GM18909 (cell line): ENCODE measurements around the gene PRLHR.
"Not testable (repeated sequence)": the region's sequence is repeated elsewhere in the genome, so short reads cannot be mapped to it uniquely, and the experiment has no call there.

Experiments used
- ATAC-seq: cut with Tn5 transposase; IDR thresholded peaks from one replicate; pipeline ENCODE4 v1.9.1; 2021; ENCODE audit warnings: mild to moderate bottlenecking; ENCODE audit not compliant: unreplicated experiment, poor library complexity

Gene PRLHR

DNA sequence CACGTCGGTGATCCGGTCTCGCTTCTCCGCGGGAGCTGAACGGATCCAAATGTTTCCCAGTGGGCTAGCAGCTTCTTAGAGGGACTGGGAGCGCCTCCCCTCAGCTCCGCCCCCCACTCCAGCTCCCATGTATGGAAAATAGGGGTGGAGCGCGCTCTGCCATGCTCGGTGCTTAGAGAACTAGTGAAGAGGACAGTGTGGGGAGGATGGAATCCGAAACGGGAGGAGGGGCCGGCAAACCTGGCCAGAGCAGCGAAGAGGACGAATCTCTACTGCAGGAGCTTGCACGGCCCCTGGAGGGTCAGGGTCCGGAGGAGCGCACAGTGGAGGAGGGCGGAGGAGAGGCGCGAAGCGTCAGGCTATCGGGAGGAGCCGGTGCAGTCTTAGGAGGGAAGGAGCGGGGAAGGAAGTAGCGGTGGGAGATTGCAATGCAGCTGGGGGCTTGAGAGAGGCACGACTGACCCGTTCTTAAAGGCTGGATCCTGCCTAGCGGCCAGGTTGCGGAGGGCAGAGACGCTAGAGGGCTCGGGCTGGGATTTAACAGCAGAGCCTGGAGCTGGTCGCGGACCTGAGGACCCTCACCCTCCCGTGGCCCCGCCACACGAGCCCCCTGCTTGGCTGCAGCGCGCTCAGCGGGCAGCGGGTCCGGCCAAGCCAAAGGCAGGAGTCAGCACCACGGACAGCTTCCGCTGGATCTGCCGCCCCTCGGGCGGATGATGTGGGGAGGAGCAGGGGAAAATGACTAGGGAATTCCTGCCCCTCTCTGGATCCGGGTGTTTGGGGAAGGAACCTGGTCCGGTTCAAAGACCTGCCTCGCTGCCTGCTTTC, at the start of gene PRLHR:
PRLHR (minus strand) TSS at position 51 of the 828 bp plus-strand sequence. CDS start 404 bp downstream, outside the sequence.
- no peak for ATAC-seq

DNA sequence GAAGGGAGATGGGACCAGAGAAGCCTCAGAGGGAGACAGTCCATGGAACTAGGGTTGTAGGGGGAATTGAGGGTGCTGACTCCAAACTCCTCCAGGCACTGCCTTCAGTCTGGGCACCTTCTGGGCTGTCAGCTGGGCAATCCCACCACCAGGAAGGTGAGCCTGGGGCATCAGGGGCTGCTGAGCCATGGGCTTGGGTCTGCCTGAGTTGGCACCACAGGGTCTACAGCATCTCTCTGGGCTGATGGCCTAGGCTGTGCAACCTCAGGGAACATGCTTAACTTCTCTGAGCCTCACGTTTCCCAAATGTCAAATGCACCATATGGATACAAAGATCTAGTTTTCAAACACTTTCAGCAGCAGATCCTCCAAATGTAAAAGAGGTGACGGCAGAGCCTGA, 46.8 kb upstream of the PRLHR start:
- no peak for ATAC-seq

DNA sequence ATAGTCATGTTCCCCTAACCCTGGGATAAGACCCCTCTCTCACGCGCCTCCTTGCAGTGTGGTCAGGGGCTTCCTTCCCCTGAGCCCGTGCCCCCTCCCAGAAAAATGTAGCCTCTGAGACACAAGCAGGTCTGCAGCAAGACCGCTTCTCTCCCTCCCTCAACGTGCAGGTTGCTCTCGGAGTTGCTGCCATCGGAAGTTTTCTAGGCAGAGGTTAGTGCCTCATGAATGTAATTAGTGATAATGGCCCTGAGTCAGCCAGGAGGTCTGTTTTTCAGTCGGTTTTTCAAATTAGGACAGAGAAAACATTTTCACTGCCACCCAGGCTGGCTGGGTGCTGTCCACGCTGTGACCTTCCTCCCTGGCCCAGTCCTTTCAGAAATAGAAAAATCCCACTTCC, 43.2 kb upstream of the PRLHR start:
- no peak for ATAC-seq

DNA sequence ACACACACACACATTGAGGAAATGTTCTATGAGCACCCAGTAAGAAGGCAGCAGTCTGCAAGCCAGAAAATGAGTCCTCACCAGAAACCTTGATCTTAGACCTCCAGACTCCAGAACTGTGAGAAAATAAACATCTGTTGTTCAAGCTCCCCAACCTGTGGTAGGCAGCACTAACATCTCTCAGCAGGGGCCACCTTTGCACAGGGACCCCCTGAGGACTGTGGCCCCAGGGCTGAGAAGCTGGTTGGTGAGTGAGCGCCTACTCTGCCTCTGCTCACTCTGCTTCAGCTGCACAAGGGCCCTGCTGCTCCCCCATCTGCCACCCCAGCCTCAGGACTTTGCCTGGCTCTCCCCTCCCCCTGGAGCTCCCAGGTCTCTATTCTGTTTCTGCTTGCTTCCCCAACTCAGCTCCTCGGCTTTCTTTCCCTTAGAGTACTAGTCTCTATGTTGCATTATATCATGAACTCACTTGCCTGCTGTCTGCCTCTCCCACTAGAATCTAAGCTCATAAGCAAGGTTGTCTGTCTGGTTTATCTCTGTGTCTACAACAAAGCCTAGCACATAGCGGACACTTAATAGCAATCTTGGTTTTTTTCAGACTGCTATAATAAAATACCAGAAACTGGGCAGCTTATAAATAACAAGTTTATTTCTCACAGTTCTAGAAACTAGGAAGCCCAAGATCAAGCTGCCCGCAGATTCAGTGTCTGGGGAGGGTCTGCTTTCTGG, 40.4 kb upstream of the PRLHR start:
- ATAC-seq: no peak

DNA sequence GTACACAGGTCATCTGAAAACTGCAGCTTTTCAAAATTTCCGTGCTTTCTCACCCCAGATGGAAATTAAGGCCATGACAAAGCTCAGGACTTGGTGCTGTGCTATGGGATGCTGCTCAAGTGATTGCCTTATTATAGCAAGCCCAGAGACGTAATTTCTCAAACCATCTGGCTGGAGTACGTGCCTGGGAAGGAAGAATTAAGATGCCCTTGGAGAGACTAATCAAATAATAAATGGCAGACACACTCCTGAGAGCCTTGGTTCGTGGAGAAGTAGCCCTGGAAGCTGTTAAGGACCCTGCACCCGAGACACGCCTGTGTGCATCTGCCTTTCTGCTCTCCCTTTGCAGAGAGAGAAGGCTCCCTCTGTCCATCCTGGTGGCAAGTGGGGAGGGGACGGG, 38.3 kb upstream of the PRLHR start:
- no peak for ATAC-seq

DNA sequence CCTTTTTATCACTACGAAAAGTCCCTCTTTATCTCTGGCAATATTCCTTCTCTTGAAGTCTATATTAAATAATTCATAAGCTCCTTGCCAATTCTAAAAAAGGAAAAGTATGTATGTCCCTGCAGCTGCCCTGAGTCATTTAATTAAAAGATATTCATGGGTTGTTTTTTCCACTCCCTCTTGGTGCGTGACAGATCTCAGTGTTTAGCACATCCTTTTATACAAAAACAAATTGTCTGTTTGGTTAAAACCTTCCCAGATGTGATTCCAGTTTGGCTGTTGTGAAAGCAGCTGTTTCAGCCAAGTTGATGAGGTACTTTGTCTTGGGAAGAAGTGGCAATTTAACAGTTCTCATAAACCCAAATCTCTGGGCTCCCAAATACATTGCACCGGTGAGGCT, 33.8 kb upstream of the PRLHR start:
- no peak for ATAC-seq

DNA sequence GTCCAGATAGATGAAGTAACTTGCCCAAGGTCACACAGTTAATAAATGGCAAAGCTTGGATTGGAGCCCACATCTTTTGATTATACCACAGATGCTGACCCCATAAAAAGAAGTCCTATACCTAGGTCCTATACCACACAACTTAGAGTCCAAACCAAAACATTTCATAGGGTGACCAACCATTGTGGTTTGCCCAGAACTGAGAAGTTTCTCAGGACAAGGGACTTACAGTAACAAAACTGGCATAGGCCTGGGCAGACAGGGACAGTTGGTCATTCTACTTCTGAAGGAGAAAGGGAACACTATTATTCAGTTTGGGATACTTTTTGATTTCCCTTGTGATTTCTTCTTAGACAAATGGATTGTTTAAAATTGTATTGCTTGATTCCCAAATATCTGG, 32.9 kb upstream of the PRLHR start:
- no peak for ATAC-seq

DNA sequence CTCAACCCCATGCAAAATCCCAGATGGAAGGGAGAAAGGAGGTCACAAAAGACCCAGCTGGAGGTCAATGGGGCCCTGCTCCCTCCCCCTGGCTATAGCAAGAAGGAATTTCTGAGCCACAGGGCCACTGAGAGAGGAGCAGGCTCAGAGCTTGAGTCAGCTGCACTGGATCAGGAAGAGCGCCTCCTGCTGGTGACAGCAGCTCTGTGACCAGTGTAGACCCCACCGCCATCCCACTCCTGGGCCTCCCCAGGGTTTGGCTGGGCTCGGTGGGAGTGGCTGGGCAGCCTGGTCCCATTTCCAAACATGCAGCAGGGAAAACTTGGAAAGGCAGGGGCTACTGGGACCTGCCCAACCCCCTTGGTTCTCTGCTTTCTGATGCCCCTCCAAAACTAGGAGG, 31.5 kb upstream of the PRLHR start:
- ATAC-seq: no peak

DNA sequence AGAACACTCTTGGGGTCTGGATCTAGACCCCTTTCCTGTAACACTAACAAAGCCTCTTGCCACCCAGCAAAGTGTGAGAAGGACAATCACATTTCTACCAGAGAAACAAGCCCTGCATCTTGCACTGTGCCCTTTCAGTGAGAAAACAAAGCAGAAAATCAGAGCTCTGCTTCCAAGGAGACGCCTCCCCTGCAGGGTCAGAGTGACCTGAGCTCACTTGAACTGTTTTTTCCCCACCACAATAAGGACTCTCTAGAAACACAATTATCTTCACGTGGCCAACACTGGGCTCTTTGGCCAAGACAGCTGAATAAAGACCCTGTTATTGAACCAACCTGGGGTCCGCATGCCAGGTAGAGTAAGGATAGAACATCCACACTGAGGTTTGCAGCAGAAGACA, 30.1 kb upstream of the PRLHR start:
- no peak for ATAC-seq

DNA sequence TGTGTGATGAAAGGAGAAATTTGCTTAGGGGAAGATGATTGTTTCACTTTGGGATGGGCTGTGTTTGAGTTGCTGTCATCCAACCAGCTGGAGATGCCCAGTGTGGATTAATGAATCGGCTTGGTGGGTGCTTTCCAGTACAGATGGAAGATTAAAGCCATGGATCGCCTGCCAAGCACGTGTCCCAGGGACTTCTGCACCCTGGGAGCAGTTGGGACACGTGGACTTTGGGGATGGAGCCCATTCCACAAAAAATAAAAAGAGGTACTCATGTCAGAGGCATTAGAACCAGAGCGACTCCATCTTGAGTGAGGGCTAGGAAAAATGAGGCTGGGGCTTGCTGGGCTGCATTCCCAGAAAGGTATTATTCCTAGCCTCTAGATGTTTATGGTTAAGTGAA, 29.3 kb upstream of the PRLHR start:
- ATAC-seq: no peak

DNA sequence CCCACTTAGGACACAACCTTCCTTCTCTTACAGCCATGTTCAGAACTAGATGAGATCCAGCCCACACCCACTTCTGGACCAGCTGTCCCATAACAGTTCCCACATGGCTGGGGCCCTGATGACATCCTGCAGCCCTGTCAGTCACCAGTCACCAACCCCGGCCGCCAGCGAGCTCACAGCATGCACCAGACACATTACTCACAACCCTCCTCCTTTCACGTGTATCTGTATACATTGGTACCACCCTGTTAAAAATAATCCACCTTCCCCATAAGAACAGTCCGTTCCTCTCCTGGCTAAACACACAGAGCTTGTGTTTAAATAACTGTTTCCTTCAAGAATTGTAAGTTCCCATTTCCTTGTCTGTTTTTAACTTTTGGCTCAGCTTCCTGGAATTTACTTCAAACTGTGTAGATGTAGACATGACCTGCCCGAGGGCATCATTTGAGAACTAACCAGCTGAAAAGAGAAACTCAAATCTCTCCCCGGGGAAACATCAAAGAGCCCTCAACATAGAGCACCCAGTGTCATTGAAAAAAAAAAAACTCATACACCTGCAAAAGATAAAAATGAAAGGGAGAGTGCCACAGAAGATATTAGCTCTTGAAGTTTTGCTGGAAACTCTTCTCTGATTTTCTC, 26.0 kb upstream of the PRLHR start:
- no peak for ATAC-seq

DNA sequence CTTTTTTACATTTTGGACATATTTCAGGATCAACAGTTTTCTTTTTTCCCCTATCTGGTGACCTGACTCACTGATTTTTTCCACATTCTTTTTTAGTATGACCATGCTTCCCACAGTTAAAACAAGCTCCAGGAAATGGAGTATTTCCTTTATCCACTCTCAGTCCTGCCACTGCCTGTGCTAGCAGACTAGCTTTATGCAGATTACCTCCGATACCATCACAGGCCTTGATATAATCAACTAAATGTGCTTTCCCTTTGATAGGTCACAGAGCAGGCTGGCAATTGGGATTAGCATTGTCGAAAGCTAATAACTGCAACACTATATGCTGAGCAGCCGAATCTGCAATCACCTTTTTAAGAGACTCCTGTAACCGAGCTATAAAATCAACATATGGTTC, 18.4 kb upstream of the PRLHR start:
- not testable (repeated sequence) for ATAC-seq

DNA sequence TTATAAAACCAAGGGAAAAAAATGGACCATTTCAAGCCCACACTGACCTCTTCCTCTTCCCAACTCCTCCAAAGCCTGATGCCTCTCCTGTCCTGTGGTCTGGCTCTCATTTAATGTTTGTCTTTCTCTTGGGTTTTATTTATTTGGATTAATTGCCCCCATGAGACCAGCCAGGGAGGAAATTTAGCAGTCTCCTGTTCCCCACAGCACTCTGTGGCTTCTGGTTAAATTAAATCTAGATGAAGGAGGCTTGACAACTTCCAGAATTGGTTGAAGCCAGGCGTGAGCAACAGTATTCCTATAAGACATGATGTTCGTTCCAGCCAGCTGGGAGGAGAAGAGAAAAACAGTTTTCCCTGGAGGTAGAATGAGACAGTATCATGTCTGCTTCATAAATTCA, 15.1 kb upstream of the PRLHR start:
- no peak for ATAC-seq

DNA sequence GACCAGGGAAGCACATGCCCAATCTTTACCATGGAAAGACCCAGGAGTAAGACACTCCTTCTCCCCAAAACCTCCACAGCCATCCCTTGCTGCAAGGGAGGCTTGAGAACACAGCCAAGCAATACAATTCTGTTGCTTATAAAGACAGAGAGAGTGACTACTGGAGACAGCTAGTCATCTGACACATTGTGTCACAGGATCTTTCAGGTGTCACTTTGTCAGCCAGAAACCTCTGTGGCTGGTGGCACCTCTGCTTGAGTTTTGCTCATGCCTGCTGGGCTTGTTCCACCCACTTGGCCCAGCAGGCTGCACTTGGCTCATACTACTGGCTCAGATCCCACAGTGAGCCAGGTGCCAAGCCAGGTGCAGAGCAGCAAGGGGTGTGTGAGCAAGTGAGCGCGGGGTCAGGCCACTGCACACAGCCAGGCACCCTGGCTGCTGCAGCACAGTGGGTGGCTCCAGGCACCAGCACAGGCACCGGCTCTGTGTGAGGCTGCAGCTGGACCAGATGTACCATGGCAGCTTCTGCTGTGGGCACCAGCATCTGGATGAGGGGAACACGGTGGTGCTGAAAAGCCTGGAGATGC, 12.4 kb upstream of the PRLHR start:
- ATAC-seq: no peak

DNA sequence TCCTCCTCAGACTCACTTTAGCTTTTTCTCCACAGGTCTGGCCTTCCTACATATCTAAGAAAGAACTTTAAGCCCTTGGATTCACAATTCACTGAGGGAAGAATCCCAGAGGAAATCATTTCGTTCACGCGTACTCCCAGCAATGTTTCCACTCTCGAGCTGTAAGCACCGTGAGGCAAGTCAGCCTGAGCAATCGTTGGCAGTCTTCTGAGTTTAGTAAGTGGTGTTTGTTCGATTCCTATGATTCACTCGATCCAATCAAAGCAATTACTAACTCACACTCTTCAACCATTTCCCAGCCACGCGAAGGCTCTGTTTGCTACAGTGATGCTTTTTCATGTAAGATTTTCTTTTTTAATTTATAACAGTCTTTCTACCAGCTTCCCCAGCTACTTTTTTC, 10.2 kb upstream of the PRLHR start:
- no peak for ATAC-seq

DNA sequence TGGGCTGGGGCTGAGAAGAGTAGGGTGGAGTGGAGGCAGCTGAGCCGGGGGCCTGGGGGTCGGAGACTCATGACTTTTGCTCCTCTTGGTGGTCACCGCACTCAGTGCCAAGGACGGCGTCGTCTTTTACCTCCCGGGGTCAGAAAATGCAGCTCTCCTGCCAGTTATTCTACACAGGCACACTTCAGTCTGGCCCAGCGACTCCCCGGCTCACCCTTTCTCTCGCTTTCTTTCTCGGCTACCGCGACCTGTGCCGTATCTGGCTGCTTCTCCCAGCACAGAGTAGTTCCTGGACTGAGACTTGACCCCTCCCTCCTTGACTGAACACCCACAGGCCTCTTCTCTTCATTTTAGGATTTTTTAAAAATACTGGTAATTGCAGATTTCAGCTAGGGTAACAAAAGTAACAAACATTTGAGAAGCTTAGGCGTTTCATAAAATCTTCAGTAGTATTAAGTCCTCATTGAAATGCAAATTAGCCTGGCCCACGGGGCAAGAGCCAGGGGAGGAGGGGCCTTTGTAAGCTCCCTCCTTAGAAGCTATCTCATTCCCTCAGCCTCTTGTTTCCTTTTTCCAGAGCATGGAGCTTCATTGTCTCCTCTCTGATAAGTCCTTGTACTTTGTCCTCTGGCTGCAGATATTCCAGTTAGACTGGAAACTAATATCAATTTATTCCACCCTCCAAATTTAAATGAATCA, 1.1 kb upstream of the PRLHR start:
- no peak for ATAC-seq

DNA sequence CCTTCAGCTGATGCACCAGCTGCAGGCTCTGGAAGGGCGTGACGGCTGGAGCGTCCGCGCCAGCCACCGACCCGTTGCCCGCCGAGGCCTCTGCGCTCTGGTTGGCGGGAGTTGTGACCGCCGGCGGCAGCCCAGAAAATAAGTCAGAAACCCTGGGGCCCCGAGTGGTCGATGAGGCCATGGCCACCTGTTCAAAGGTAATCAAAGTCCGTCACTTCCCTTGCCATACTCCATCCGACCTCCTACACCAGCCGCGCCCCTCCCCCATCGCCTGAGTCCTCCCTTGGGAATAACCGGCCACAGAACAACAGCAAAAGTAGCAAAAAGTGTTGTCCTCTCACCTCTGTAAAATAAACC, 406 bp downstream of the PRLHR start:
- ATAC-seq: no peak

DNA sequence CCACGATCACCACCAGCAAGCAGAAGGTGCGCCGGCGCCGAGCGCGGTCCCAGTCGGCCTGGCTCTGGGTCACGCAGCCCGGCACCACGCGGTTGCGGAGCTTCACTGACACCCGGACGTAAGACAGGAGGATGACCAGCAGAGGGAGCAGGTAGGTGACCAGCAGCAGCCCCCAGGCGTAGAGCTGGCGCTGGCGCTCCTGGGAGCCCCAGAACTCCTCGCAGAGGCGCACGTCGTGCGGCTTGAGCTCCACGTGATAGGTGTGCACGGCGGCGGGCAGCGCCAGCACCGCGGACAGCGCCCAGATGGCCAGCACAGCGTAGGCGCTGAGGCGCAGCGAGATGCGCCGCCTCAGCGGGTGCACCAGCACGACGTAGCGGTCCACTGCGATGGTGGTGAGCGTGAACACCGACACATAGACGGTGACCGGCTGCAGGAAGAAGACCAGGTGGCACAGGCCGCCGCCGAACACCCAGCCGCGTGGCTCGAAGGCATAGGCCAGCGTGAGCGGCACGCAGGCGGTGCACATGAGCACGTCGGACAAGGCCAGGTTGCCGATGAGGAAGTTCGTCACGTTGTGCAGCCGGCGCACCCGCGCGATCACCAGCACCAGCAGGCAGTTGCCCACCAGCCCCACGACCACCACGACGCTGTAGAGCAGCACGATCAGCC, 920 bp downstream of the PRLHR start:
- no peak for ATAC-seq

DNA sequence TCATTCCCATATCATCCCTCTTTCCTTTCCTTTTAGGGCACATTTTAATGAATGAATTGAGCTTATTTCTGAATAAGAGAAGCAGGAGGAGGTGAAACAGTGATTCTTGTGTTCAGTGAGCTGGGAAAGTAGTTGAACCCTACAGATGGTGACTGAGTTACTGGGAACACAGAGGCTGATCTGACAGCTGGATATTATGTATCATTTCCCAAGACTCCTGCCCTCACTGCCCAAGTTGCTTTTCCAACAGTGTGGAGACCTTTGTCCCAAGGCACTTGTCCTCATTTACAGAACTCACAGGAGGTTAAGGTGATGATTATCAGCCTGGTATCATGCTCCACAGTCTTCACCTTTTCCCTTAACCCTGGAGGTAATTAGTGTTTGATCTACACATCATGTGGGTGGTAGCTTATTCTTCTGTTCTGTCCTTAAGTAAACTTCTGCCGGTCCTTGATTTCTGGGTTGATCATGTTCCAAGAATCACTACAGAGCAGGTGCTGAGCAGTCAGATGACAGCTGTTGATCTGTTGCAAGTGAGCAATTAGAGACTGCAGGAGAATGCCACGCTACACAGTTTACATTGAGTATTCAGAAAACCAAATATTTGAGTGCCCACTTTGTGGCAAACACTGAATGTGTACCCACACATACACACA, 2.6 kb downstream of the PRLHR start:
- no peak for ATAC-seq
